HG03039 (cell line): ENCODE data around the gene PLIN4.
"Not testable (repeated sequence)": the region's sequence is repeated elsewhere in the genome, so short reads cannot be mapped to it uniquely, and the experiment has no call there.

Experiments used
- ATAC-seq: cut with Tn5 transposase; IDR thresholded peaks from one replicate; pipeline ENCODE4 v1.9.1; 2021; ENCODE audit warnings: mild to moderate bottlenecking, moderate library complexity; ENCODE audit not compliant: unreplicated experiment

The PLIN4 gene

GRCh38 chr19:4547303-4548237, 29.3 kb upstream of the PLIN4 start:
- no peak for ATAC-seq

DNA sequence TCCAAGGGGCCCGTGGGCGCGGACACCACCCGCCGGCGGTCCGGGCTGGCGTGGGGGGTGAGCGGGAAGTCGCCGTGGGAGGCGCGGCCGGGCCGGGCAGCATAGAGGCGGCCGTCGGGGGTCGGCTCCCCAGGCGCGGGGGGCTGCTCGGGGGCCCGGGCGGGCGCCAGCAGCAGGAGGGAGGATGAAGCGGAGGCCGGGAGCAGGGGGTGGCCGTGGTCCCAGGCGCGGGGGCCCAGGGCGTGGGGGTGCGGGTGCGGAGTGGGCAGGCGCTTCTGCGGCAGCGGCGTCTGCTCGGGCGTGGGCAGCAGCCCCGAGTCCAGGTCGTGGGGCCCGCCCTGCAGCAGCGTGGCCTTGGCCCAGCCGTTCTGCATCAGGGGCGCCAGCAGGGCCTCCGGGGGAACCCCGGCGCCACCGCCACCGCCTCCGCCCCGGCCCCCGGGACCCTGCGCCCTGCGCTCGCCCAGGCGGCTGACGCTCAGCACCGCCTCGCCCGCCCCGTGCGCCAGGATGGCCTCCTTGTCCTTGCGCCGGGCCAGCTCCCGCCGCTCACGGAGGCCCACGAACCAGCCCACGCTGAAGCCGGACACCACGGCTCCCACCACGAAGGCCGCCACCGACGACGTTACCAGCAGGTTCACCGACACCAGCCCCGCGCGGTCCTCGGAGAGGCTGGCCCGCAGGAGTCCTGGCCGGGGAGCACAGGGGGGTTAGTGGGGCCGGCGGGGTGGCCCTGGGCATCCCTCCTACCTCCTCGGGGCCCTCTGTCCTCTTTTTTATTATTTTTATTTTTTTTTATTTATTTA, 25.8 kb upstream of the PLIN4 start:
- ATAC-seq: no peak

- no peak for ATAC-seq
Measured at GRCh38 chr19:4542896-4543841, 24.9 kb upstream of the PLIN4 start.

- not testable (repeated sequence) for ATAC-seq
Measured at GRCh38 chr19:4541806-4542145, 23.5 kb upstream of the PLIN4 start.

DNA sequence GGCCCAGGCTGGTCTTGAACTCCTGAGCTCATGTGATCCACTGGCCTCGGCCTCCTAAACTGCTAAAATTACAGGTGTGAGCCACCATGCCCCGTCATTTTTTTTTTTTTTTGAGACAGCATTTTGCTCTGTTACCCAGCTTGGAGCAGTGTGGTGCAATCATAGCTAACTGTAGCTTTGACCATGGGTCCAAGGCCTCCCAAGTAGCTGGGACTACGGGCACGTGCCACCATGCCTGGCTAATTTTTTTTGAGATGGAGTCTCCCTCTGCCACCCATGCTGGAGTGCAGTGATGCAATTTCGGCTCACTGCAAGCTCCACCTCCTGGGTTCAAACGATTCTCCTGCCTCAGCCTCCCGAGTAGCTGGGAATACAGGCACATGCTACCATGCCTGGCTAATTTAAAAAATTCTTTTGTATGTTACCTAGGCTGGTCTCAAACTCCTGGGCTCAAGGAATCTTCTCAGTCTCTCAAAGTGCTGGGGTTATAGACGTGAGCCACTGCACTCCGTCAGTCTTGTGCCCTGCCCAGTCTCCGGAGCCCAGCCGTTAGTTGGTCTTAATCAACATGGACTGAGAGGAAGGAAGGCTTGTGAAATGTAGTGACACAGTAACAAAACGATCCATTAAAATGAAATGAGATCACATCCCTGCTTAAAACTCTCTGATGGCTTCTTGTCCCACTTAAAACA, 23.0 kb upstream of the PLIN4 start:
- ATAC-seq: no peak

DNA sequence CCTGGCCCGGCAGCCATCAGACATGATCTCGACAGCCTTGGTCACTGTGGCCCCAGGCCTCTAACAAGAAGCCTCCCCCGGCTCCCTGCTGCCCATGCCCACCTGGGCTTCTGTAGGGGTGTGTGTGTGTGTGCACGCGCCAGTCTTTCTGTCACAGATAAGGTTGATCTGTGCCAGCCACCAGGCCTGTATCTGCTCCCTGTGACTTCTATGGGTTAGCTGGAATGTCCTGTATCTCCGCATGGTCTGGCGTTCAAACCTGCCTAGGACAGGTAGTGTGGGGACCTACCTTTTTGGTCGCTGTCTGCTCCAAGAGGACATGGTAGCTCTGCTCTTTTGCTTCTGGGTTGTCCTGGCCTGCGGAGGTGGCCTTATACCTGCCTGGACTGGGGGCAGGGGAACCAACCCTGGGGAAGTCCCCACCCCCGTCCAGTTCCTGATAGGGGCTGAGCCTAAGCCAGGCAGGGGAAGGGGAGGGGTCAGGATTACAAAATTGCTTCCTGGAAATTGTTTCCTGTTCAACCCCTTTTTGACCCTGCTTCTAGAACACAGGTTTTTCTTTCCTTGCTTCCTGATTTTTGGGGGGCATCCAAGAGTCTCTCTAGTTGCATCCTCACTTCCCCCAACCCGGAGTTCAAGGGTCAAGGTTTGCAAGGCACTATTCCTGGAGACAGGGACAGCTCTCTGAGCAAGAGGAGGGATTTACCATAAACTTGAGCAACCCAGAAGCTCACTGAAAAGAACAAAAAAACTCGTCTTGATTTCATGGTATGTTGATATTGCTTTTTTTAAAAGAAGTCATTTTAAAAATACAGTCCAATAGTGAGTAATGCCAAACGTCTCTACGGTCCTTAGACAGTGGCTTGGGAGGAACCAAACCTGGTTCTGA, 21.7 kb upstream of the PLIN4 start, which contains the start of gene LRG1:
Gene LRG1, minus strand, starts transcription at position 344 of the 889 bp plus-strand sequence. Its CDS starts 23 bp downstream, at position 321.
- ATAC-seq: no peak

DNA sequence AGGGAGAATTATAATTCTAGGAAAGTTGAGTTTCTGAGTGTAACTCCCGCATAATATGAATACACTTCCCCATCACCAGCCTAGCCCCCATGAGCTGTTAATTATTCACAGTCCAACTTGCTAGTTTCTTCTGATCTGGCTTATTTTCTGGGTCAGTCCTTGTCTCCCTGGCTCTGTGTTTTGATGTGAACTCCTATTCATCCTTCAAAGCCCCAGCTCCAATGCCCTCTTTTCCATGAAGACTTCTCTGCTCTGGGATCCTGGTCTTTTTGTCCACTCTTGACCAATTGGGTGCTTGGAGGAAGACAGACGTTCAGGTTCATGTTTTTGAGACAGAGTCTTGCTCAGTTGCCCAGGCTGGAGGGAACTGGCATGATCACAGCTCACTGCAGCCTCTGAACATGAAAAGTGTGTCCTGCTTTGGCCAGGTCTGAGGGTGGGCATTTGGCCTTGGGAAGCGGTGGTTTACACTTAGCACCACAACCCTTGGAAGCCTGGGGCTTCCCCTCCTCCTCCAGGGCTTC, 20.9 kb upstream of the PLIN4 start:
- no peak for ATAC-seq

- no peak for ATAC-seq
Measured at GRCh38 chr19:4538601-4538954, 20.3 kb upstream of the PLIN4 start.

DNA sequence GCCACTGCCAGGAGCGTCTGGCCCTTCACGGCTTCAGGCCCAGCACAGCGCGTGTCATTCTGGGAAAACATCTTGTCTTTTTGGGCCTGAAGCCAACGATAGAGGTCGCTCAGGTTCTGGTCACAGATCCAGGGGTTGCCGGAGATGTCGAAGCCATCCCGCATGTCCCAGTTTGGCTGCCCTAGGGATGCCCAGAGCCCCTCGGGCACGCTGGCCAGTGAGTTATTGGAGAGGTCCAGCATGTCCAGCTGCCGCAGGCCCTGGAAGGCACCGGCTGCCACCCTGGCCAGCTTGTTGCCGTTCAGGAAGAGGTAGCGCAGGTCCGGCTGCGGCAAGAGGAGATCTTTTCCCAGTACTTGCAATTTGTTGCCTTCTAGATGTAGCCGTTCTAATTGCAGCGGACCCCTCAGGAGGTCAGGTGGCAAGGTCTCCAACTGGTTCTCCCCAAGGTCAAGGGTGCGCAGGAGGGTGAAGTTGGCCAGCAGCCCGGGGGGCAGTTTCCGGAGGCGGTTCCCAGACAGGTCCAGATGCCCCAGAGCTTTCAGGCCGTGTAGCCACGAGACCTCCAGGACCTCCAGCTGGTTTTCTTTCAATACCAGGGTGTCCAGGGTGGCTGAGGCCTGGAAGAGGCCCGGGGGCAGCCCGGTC, 19.8 kb upstream of the PLIN4 start:
- no peak for ATAC-seq

DNA sequence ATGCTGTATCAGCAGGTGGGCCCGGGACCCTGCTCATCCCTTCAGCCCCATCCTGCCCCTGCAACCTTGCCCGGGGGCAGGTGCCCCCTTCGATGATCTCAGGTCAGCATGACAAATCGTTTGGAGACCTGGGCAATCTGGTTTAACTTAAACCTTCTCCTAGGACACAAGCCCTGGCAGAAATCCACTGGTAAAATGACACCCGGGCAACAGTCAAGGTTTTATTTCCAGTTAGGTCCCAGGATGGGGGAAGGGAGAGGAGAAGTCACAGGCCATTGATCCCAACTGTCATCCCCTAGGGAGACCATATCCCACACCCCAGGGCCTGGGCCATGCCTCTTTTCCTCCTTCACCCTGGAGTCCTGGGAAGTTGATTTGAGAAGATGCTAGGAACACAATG, 18.5 kb upstream of the PLIN4 start:
- ATAC-seq: no peak

DNA sequence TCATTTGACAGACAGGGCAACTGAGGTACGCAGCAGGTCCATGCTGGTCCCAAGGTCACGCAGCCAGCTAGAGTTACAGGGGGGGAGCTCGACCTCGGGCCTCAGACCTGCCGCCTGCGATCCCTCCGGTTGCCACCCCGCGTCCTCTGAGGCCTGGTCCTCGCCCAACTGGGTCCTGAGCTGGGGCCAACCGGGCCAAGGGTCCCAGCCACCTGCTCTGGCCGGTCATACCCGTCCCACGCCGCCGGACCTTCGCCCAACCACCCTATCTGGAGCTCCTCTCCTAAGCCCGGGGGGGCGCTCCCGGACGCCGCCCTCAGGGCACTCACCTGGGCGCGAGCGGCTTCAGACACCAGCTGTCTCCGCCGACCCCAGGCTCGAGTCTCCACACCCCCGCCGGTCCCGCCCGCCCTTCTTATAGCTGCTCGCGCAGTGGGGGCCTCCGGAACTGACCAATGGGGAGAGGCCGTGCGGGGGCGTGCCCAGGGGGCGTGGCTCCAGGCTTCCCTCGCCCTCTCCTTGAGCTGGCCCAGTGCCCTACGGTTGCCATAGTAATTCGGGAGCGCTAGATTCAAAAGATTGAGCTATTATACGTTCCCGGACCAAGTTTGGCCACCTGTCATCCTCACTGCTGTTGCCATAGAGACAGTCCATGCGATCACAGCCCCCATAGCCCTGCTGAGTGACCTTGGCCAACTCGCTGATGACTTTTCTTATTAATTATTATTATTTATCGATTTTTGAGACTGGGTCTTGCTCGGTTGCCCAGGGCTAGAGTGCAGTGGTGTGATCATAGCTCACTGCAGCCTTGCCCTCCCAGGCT, 16.8 kb upstream of the PLIN4 start, which contains the start of gene PLIN5:
Gene PLIN5, minus strand, starts transcription at position 389 of the 823 bp plus-strand sequence. CDS start 1,150 bp downstream, outside the sequence.
- ATAC-seq: no peak

DNA sequence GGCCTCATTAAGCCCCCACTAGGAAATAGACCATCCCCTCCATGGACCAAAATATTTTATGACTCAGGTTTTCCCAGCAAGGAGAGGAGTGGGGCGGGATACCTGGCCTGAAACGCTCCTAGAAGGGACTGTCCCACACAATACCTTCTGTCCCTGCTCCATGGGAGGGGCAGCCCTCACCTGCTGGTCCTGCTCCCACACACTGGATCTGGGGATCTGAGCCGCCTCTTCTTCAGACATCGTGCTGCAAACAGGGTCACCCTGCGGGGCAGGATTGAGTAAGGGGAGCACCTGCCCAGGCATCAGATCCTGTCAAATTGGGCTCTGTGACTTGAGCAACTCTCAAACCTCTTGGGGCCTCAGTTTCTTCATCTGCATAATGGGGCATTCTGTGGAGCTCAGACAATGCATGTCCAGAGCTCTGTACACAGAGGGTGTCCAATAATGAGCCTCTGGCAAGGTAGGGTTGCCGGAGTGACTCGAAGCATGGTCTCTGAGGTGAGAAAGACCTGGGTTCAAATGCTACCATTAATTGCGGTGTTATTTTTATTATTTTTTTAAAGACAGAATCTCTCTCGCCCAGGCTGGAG, 15.6 kb upstream of the PLIN4 start:
- ATAC-seq: no peak

GRCh38 chr19:4533334-4533733, 15.0 kb upstream of the PLIN4 start:
- no peak for ATAC-seq

- no peak for ATAC-seq
Measured at GRCh38 chr19:4531562-4532165, 13.4 kb upstream of the PLIN4 start.

DNA sequence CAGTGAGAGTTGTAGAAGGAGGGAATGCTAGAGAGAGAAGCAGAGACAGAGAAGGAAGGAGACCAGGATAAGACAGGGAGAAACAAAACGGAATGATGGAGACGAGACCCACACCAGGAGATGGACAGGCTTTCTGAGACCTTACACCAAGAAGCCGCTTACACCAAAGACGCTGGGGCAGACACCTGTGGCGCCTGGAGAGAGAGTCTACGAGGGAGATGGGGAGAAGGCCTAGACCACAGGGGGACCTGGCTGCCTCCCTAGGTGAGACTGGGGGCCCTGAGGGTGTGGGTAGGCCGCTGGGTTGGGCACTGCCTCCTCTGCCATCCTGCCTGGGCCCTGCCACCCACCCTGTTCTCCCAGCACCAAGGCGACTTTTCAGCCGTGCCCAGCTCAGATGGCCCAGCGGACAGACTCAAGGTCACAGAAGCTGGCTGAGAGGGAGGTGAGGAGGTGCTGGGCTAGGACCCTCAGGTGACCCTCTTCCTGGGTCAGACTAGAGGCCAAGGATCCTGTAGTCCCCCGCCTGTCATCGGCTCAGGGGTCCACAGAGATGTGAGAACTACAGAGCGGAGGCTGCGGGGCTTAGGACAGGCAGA, 11.7 kb upstream of the PLIN4 start:
- no peak for ATAC-seq

GRCh38 chr19:4528843-4529242, 10.6 kb upstream of the PLIN4 start:
- no peak for ATAC-seq
